GM19025 (cell line): ENCODE results near the gene CFHR4.
"Not testable (repeated sequence)": the region's sequence is repeated elsewhere in the genome, so short reads cannot be mapped to it uniquely, and the experiment has no call there.

Experiments used
- ATAC-seq: cut with Tn5 transposase; IDR thresholded peaks from one replicate; pipeline ENCODE4 v1.9.1; 2021; ENCODE audit warnings: mild to moderate bottlenecking, low read depth, moderate library complexity; ENCODE audit not compliant: unreplicated experiment

CFHR4 gene

DNA sequence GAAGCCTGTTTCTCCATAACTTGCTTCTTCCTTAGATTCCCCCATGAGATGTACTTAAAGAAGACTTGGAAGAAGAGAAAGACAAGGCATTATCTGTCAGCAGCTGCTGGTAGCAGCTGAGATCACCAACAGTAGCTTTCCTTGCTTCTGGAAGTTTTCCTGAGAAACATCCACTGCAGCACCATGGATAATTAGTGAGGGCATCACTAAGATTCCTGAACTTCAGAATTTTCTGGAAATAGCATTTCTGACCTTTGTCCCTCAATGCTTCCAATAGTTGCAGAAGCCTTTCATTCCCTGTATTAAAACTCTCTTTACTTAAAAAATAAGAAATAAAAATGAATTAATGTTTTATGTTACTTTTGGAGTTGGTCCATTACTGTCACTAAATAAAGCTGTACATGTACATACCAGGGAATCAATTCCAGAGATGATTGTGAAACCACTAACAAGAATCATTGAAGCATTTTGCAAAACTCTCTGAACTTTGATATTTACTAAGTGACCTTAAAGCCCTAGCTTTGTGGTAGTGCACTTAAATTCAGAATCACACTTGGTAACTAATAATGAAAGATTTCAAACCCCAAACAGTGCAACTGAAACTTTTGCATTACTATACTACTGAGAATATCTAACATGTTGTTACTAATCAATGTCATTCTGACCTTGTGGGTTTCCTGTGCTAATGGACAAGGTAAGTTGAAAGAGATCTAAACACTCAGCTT lies at the start of gene CFHR4:
TSS of gene CFHR4 (plus strand) at position 538 of the 725 bp plus-strand sequence. CDS start at position 637, 99 bp downstream.
- ATAC-seq = peak; percentile 90

DNA sequence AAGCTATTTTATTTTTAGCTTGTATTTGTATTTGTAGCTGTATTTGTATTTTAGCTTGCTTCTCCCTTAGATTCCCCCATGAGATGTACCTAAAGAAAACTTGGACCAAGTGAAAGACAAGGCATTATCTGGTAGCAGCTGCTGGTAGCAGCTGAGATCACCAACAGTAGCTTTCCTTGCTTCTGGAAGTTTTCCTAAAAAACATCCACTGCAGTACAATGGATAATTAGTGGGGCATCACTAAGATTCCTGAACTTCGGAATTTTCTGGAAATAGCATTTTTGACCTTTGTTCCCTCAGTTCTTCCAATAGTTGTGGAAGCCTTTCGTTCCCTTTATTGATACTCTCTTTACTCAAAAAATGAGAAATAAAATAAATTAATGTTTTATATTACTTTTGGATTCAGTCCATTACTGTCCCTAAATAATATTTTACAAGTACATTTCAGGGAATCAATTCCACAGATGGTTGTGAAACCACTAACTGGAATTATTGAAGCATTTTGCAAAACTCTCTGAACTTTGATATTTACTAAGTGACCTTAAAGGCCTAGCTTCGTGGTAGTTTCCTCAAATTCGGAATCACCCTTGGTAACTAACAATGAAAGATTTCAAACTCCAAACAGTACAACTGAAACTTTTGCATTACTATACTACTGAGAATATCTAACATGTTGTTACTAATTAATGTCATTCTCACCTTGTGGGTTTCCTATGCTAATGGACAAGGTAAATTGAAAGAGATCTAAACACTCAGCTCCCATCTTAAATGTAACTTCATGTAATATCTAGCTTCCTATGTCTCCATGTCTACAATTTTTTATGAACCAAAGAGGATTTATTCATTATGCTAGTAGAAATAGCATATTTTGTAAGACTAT lies 38.0 kb upstream of the CFHR4 start:
- not testable (repeated sequence) for ATAC-seq

DNA sequence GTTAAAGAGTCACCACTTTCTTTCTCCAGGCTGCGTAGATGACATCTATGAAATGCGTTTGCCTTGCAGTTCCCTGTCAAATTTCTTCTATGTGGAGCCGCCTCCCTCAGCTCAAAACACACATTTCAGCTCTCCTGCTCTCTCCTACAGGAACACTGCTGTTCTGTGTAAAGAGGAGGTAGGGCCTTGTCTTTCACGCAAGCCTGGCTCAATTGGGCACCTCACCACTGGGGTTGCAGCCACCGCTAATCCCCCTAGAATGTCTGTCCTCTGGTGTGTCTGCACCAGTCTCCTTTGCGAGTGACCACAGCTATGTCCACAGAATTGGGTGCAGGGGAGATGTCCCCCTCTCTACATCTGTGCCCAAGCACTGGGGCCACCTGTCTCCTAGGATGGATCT lies 31.8 kb upstream of the CFHR4 start:
- no peak for ATAC-seq

DNA sequence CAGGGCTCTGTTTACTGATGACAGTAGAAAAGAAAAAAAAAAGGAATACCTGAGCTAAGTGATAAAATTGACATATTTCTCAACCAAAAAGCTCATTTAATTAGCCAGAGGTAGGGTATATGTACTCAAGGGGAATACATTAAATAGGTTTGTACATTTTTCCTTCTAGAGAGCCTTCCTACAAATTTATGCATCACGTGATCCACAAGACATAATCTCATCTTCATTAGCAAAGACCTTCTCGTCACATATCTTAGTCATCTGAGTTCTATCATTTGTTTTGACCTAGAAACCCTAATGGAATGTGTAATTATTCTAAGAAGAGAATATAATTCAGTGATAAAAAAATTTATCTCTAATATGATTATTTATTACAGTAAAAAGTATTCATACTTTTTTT lies 30.7 kb upstream of the CFHR4 start:
- ATAC-seq = no peak

DNA sequence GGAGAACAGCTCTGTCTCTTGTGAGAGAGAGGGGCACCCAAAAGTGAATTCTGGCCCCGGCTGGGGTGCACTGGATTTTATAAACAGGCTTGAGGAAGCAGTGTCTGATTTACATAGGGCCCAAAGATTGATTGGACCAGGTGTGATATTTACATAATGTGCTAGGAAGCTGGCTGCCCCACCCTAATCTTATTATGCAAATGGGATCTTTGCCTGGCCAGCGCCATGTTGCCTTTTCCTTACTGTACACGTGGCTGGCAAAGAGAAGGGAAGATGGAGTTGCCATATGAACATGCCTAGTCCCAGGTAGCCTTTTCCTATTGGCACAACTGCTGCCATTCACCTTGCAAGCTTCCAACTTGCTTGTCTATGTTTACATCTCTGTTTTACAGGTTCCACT lies 29.0 kb upstream of the CFHR4 start:
- no peak for ATAC-seq

DNA sequence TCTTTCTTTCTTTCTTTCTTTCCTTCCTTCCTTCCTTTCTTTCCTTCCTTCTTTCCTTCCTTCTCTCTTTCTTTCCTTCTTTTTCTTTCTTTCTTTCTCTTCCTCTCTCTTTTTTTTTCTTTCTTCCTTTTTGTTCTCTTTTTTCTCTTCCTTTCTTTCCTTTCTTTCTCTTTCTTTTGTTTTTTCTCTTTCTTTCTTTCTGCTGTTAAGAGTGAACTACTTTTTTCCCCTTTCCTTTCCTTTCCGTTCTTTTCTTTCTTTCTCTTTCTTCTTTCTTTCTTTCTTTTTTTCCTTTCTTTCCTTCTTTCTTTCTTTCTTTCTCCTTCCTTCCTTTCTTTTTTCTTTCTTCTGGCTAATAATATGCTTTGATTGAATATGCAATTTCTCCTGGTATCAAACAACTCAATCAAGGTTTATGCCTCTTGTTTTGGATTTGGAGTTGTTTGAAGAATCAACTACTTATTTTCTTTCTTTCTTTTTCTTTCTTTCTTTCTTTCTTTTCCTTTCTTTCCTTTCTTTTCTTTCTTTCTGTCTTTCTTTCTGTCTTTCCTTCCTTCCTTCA lies 27.4 kb upstream of the CFHR4 start:
- ATAC-seq = no peak

DNA sequence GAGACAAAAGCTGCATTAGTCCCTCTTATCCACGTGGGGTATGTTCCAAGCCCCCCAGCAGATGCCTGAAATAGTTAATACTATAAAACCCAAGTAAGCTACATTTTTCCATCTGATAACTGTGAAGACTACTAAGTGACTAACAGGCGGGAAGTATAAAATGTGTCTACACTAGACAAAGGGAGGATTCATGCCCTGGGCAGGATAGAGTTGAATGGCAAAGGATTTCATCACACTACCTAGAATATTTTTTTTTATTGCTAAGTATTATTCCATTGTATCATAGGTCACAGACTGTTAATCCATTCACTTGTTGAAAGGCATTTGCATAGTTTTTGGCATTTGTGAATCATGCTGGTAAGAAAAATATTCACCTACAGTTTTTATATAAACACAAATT lies 26.4 kb upstream of the CFHR4 start:
- ATAC-seq = no peak

DNA sequence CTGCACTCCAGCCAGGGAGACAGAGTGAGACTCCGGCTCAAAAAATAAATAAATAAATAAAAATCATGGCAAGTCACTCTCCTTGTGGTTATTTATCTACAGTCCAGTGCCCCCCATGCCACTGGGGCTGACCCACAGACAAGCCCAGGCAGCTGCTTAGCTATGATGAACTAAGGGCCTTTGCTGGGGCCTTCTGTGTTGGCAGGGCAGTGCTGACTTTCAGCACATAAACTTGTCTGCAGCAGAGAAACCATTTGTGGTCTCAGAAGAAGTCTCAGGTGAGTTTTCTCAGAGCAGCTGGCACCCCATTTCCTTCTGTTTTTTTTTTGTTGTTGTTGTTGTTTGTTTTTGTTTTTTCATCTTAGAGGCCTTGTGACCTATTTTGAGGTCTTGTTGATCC lies 20.9 kb upstream of the CFHR4 start:
- ATAC-seq = no peak

DNA sequence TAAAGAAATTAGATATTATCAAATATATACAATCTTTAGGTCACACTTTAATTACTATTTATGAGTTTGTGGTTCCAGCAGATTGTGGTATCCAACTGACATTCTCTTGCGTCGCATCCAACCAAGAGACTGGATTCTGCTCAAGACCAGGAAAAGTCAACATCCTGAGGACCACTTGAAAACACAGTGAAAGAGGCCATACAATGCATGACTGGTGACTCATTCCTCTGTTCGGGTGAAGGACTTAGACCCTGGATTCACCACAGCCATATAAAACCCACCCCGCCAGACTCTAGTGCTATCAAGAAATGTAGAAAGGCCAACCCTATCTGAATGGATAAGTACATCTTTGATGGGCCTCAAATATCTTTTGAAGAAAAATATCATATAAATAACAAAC lies 14.5 kb upstream of the CFHR4 start:
- ATAC-seq = no peak

DNA sequence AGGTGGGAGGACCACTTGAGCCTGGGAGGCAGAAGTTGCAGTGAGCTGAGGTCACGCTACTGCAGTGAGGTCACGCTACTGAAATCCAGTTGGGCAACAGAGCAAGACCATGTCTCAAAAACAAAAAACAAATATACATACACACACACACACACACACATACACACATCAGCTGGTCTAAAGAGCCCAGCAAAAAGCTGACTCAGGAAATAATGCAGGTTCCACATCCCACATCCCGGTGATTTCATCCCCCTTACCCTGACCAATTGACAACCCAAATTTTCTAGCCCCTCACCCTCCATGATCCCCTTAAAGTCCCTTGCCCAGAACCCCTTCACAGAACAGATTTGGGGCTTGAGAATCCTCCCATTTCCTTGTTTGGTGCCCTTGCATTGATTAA lies 11.9 kb upstream of the CFHR4 start:
- no peak for ATAC-seq

DNA sequence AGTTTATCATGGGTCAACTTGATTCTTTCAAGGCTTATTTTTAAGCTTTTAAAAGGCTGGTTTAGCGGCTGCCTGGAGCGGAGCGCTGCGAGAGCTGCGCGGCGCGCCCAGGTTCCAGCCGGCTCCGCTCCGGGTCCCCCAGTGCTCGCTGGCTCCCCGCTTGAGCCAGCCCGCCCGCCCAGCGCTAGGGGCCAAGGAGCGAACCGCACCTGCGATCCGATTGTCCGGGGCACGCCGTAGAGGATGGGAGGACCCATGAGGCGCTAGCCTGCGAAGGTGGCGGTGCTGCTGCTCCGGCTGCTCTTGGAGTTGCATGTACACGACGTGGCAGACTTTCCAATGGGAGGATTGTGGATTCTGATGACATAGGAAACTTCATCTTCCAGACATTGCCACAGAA lies 9.9 kb upstream of the CFHR4 start:
- no peak for ATAC-seq

DNA sequence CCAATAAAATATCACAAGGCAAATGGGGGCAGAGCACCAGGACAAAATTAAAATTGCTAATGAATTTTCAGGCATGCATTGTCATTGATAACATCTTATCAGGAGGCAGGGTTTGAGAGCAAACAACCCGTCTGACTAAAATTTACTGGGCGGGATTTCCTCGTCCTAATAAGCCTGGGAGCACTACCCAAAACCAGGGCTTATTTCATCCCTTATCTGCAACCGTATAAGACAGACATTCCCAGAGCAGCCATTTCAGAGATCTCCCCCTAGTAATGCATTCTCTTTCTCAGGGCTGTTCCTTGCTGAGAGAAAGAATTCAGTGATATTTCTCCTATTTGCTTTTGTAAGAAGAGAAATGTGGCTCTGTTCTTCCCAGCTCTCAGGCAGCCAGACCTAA lies 1.3 kb upstream of the CFHR4 start:
- not testable (repeated sequence) for ATAC-seq

DNA sequence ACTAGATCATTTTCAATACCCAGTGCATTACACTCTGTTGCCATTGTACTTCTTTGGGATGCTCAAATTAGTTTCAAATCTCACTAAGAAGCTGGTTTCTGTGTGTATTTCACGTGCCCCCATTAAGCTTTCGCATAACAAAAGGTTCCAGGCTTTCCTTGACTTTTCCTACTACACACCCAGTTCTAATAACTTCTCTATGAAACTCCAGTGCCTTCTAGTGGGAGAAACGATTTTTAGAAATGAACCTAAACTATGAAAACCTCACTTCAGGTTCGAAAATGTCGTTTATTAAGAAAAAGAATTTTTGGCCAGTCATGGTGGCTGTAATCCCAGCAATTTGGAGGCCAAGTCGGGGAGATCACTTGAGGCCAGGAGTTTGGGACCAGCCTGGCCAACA lies 2.8 kb downstream of the CFHR4 start:
- ATAC-seq = no peak

DNA sequence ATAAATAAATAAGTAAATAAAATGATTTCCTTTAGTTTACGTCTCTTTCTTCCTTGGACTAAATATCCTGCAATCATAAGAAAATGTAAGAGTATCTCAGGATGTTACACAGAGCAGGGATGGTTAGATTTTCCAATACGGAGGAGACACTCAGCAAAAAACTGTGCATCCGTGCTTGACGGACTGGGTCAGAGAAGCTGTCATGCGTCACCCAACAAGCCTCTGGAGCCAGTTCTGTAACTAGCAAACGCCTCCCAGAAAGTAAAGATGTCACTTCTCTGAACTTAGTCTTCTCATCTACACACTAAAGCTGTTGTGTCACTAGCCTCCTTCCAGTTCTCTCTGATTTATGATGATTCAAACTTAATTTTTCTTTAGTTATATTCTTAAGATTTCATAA lies 3.4 kb downstream of the CFHR4 start:
- no peak for ATAC-seq

DNA sequence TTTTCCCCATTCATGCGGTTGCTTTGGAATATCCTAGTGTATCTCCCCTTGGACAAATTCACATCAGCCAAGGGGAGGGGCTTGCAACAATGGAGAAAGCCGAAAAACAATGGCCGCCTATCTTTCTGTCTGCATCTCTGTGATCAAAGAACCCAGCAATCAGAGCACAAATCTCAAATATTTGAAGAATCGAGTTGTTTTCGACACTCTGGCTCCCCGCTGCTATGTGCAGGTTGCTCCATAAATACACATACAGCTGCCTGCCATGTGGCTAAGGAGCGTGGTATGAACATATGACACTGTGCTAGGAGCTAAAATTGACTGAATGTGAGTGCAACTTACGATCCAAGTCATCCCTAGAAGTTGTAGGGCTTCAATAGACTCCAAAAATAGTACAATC lies 8.5 kb downstream of the CFHR4 start:
- no peak for ATAC-seq

DNA sequence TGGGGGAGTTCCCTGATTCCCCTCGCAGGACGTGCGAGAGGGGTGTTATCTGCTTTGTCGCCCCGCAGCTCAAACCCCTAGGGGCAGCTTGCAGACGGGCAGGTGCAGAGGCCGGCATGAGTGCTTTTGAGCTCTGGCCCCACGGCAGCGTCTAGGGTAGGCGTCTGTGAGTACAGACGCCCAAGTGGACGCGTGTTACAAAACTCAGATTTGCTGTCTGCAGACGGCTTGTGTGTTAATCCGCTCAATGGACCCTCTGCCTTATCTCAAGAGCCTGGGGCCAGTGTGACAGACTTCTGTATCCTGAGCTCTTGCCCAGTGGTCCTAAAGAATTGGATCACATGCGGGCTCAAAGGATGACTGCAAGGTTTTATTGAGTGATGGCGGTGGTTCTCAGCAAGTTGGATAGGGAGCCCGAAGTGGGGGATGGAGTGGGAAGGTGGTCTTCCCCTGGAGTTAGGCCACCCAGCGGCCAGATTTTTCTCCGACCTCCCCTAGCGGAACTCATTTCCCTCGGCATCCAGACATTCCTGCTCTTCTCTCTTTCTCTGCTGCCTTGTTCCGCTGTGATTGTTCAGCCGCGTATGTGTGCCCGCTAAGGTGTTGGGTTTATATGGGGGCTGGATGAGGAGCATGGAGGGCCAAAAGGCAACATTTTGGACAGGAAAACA lies 9.4 kb downstream of the CFHR4 start:
- no peak for ATAC-seq

DNA sequence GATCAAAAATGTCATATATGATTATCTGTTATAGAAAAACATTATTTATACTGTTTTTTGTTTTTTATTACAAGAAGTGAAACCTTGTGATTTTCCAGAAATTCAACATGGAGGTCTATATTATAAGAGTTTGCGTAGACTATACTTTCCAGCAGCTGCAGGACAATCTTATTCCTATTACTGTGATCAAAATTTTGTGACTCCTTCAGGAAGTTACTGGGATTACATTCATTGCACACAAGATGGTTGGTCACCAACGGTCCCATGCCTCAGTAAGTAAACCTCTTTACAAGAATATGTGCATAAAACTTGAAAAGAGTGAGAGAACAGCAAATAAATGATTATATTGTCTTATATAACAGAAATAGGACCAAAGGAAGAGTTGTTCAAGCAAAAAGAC lies 14.5 kb downstream of the CFHR4 start:
- ATAC-seq = no peak

DNA sequence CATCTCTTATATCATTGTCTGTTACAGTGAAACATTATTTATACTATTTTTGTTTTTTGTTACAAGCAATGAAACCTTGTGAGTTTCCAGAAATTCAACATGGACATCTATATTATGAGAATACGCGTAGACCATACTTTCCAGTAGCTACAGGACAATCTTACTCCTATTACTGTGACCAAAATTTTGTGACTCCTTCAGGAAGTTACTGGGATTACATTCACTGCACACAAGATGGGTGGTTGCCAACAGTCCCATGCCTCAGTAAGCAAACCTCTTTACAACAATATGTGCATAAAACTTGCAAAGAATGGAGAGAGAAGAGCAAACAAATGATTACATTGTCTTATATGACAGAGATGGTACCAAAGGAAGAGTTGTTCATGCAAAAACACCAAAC lies 22.4 kb downstream of the CFHR4 start:
- ATAC-seq = no peak

DNA sequence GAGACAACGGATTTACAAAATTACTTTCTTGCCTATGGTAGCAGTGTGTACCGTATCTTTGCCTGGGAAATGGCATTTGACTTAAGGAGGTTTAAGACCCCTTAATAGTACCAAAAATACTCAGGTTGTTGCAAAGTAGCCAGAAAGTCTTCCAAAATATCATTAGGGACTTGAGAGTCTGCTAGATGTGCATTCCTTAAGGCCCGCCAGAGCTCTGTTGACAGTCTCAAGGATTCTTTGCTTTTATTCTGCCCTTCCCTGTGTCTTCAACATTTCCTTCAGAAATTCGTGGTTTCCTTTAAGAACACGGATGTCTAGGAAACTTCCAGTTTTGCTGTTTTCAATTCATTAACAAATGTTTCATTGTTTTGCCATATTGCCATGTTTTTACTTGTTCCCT lies 24.4 kb downstream of the CFHR4 start:
- not testable (repeated sequence) for ATAC-seq

DNA sequence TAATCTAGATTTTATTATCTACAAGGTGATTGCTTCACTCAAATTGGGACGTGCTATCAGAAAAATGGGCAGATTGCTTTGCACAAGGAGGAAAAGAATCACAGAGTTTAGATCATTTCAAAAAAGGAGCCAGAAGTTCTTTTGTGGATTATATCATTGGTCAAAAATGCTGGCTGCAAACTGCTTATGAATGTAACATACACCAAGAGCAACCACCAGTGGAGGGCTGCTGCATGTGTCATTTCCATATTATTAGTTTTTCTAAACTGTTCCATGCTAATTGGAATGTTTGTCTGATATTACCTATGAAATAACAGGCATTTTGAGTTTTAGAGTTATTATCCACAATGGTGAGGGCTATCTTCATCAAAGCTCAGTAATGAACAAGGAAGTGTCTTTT lies 39.0 kb downstream of the CFHR4 start:
- ATAC-seq = not testable (repeated sequence)

DNA sequence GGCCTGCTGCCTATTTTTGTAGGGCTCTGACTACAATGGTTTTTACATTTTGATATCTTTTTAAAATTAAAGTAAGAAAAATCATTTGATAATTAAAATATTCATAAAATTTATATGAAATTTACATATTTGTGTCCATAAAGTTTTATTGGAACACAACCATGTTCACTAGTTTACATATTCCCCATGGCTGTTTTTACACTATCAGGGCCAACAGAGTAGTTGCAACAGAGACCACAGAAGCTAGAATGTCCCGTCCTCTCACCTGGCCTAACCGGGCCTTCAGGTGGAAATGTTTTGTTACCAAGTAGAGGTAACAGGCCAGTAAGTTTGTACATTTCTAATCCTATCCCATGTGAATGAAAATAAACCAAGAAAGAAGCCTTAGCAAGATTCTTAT lies 45.0 kb downstream of the CFHR4 start:
- ATAC-seq = not testable (repeated sequence)
